ENCODE results near the gene CRYBG3. TPM values are rescaled to one million over a fixed set of nuclear protein-coding genes. Genes with fewer than 3 reads are reported as not detected.

The CRYBG3 gene
- total RNA-seq, 3 donors from 2014 or later (not counting 1 experiment from before 2014, with no cell fraction given): 1.1 to 2.4 (median 1.8) TPM

GRCh38 chr3:97975466-97975865, 153.7 kb downstream of the CRYBG3 start:
- Histone ChIP-seq H3K27ac (ENCODE audit: low read length) (no peak overlapping the region), H3K4me1 (ENCODE audit: control insufficient read depth, insufficient read depth, low read length) (peaks cover 12% of the 10 kb centered on the region), H3K36me3 (ENCODE audit: control insufficient read depth, insufficient read depth, low read length) (no peaks in the 10 kb centered on the region), H3K27me3 (ENCODE audit: control insufficient read depth, insufficient read depth, low read length) (no peaks in the 10 kb centered on the region), H3K9me3 (ENCODE audit: control insufficient read depth, insufficient read depth, low read length) (no peaks in the 10 kb centered on the region), H3K4me3 (ENCODE audit: low read length) (no peak overlapping the region)
- TF ChIP-seq CTCF (IDR thresholded peaks at IDR 0.05): no peak
- Mint-ChIP-seq H3K4me3 (peak overlapping the region; percentile 32), H3K4me1 (peaks cover 18 to 29% of the 10 kb centered on the region in 2 donors), H3K36me3 (no peaks in the 10 kb centered on the region), H3K27me3 (ENCODE audit: low read depth in 2 of 2) (no peaks in the 10 kb centered on the region), H3K27ac (no peak overlapping the region), H3K9me3 (no peaks in the 10 kb centered on the region)
- intact Hi-C loops (cut with micrococcal nuclease): no loop called here
- DNase-seq (no peak), ATAC-seq (no peak)
- no CpG with 5 or more reads among the region's 1 CpG for WGBS (ENCODE audit: insufficient coverage)

GRCh38 chr3:97979610-97980009, 157.8 kb downstream of the CRYBG3 start:
- Histone ChIP-seq H3K36me3 (ENCODE audit: control insufficient read depth, insufficient read depth, low read length) (no peaks in the 10 kb centered on the region), H3K27me3 (ENCODE audit: control insufficient read depth, insufficient read depth, low read length) (no peaks in the 10 kb centered on the region), H3K9me3 (ENCODE audit: control insufficient read depth, insufficient read depth, low read length) (no peaks in the 10 kb centered on the region), H3K4me1 (ENCODE audit: control insufficient read depth, insufficient read depth, low read length) (no peaks in the 10 kb centered on the region), H3K27ac (ENCODE audit: low read length) (no peak overlapping the region), H3K4me3 (ENCODE audit: low read length) (no peak overlapping the region)
- DNase-seq (no peak), ATAC-seq (no peak)
- Mint-ChIP-seq H3K4me3 (no peak overlapping the region), H3K27me3 (ENCODE audit: low read depth in 2 of 2) (peaks cover 0 to 7% of the 10 kb centered on the region in 2 donors), H3K27ac (no peak overlapping the region), H3K36me3 (no peaks in the 10 kb centered on the region), H3K9me3 (no peaks in the 10 kb centered on the region), H3K4me1 (peaks cover 0 to 6% of the 10 kb centered on the region in 2 donors)
- WGBS (ENCODE audit: insufficient coverage): 84% methylated on average over 3 of the region's 3 CpGs
- TF ChIP-seq CTCF (IDR thresholded peaks at IDR 0.05): no peak
- intact Hi-C loops (cut with micrococcal nuclease): no loop called here

GRCh38 chr3:97981886-97982285, 160.1 kb downstream of the CRYBG3 start:
- Histone ChIP-seq H3K36me3 (ENCODE audit: control insufficient read depth, insufficient read depth, low read length) (no peaks in the 10 kb centered on the region), H3K27me3 (ENCODE audit: control insufficient read depth, insufficient read depth, low read length) (no peaks in the 10 kb centered on the region), H3K27ac (ENCODE audit: low read length) (no peak overlapping the region), H3K9me3 (ENCODE audit: control insufficient read depth, insufficient read depth, low read length) (no peaks in the 10 kb centered on the region), H3K4me1 (ENCODE audit: control insufficient read depth, insufficient read depth, low read length) (no peaks in the 10 kb centered on the region), H3K4me3 (ENCODE audit: low read length) (no peak overlapping the region)
- 45% methylated on average over 3 of the region's 3 CpGs for WGBS (ENCODE audit: insufficient coverage)
- H3K4me3 Mint-ChIP-seq: no peak overlapping the region
- H3K4me1 Mint-ChIP-seq: no peaks in the 10 kb centered on the region
- ATAC-seq: no peak
- intact Hi-C loops (cut with micrococcal nuclease): no loop called here
- no peaks in the 10 kb centered on the region for H3K36me3 Mint-ChIP-seq
- TF ChIP-seq CTCF (IDR thresholded peaks at IDR 0.05): no peak
- no peaks in the 10 kb centered on the region for H3K9me3 Mint-ChIP-seq
- H3K27ac Mint-ChIP-seq: no peak overlapping the region
- DNase-seq: no peak
- H3K27me3 Mint-ChIP-seq (ENCODE audit: low read depth in 2 of 2): peaks cover 2 to 7% of the 10 kb centered on the region in 2 donors

- DNase-seq (no peak), ATAC-seq (no peak)
- no peak for TF ChIP-seq CTCF (IDR thresholded peaks at IDR 0.05)
- Mint-ChIP-seq H3K4me1 (no peaks in the 10 kb centered on the region), H3K4me3 (no peak overlapping the region), H3K27ac (no peak overlapping the region), H3K9me3 (peaks cover 0 to 5% of the 10 kb centered on the region in 2 donors), H3K36me3 (no peaks in the 10 kb centered on the region), H3K27me3 (ENCODE audit: low read depth in 2 of 2) (peaks cover 2 to 7% of the 10 kb centered on the region in 2 donors)
- no peaks in the 10 kb centered on the region for H3K27me3 ChIP-seq (ENCODE audit: control insufficient read depth, insufficient read depth, low read length)
- H3K36me3 ChIP-seq (ENCODE audit: control insufficient read depth, insufficient read depth, low read length): no peaks in the 10 kb centered on the region
- no peak overlapping the region for H3K27ac ChIP-seq (ENCODE audit: low read length)
- no peaks in the 10 kb centered on the region for H3K9me3 ChIP-seq (ENCODE audit: control insufficient read depth, insufficient read depth, low read length)
- intact Hi-C loops (cut with micrococcal nuclease): no loop called here
- H3K4me3 ChIP-seq (ENCODE audit: low read length): no peak overlapping the region
- 72% methylated on average over 2 of the region's 2 CpGs for WGBS (ENCODE audit: insufficient coverage)
- no peaks in the 10 kb centered on the region for H3K4me1 ChIP-seq (ENCODE audit: control insufficient read depth, insufficient read depth, low read length)
Observed at GRCh38 chr3:97983933-97984491, 162.2 kb downstream of the CRYBG3 start.
